Lower leg skin (tissue), 3 donors: ENCODE results near the gene DEDD.

Source experiments
- CTCF ChIP-seq, 3 donors: fragments of 450-650 bp; IDR thresholded peaks; one replicate each; pipeline ENCODE4 v1.5.1; 2016; ENCODE audit warnings: antibody characterized with exemption in 3 of 3, mild to moderate bottlenecking in 3 of 3, moderate library complexity in 2 of 3
- POLR2A ChIP-seq, 2 donors: fragments of 450-650 bp; IDR thresholded peaks; one replicate each; pipeline ENCODE4 v1.6.1; 2016 to 2017; ENCODE audit warnings: antibody characterized with exemption in 2 of 2, mild to moderate bottlenecking in 1 of 2, moderate library complexity in 1 of 2

- TF ChIP-seq POLR2A (IDR thresholded peaks at IDR 0.05) (no peak), CTCF (IDR thresholded peaks at IDR 0.05) (no peak)
Observed at GRCh38 chr1:161114556-161114955, 17.9 kb downstream of the DEDD start.
